Mesothelial cell of epicardium (in vitro differentiated cells): Measurements from ENCODE around the gene DKK1. TPM values are rescaled to one million over a fixed set of nuclear protein-coding genes. Genes with fewer than 3 reads are reported as not detected.

Experiments used
- DNase-seq, 2 experiments: peaks; one replicate each; pipeline ENCODE4 v3.0.0; 2021; ENCODE audit warnings: low spot score in 2 of 2; ENCODE audit not compliant: unreplicated experiment in 2 of 2
- H3K27ac Mint-ChIP-seq: 2 replicates; pipeline ENCODE4 v1.8.0; 2021; ENCODE audit warnings: mixed read lengths
- H3K27me3 Mint-ChIP-seq: 2 replicates; pipeline ENCODE4 v1.8.0; 2021; ENCODE audit warnings: low read depth, mixed read lengths
- H3K36me3 Mint-ChIP-seq: 2 replicates; pipeline ENCODE4 v1.8.0; 2021; ENCODE audit warnings: mixed read lengths
- H3K4me1 Mint-ChIP-seq: 2 replicates; pipeline ENCODE4 v1.8.0; 2021; ENCODE audit warnings: mixed read lengths
- H3K4me3 Mint-ChIP-seq: 2 replicates; pipeline ENCODE4 v1.8.0; 2021; ENCODE audit warnings: mild to moderate bottlenecking, moderate library complexity, mixed read lengths
- H3K9me3 Mint-ChIP-seq: 2 replicates; pipeline ENCODE4 v1.8.0; 2021; ENCODE audit warnings: mixed read lengths
- CTCF ChIP-seq: fragments of 200-600 bp; sonication (generic); IDR thresholded peaks from one replicate; pipeline ENCODE4 v1.5.0; 2021; ENCODE audit warnings: antibody characterized with exemption; ENCODE audit not compliant: unreplicated experiment
- total RNA-seq: library from RNA; stranded (reverse); gene quantifications from 3 replicates; pipeline ENCODE4 v1.2.1, GENCODE V29; 2021

Gene DKK1
- total RNA-seq, 1 donor from 2014 or later: 13.0 TPM

GRCh38 chr10:52331638-52332364 is 17.7 kb downstream of the DKK1 start:
- Mint-ChIP-seq H3K27me3 (no peaks in the 10 kb centered on the region), H3K36me3 (no peaks in the 10 kb centered on the region), H3K27ac (no peak overlapping the region), H3K4me1 (no peaks in the 10 kb centered on the region), H3K4me3 (no peak overlapping the region), H3K9me3 (no peaks in the 10 kb centered on the region)
- no peak for TF ChIP-seq CTCF
- no peak for DNase-seq

GRCh38 chr10:52332815-52333214 is 18.7 kb downstream of the DKK1 start:
- H3K27ac Mint-ChIP-seq: no peak overlapping the region
- no peaks in the 10 kb centered on the region for H3K36me3 Mint-ChIP-seq
- no peak for TF ChIP-seq CTCF
- H3K4me1 Mint-ChIP-seq: no peaks in the 10 kb centered on the region
- no peaks in the 10 kb centered on the region for H3K9me3 Mint-ChIP-seq
- no peak for DNase-seq
- H3K27me3 Mint-ChIP-seq: peaks cover 2% of the 10 kb centered on the region
- H3K4me3 Mint-ChIP-seq: no peak overlapping the region

- no peak for TF ChIP-seq CTCF
- no peak for DNase-seq
- no peaks in the 10 kb centered on the region for H3K4me1 Mint-ChIP-seq
- H3K9me3 Mint-ChIP-seq: no peaks in the 10 kb centered on the region
- no peak overlapping the region for H3K4me3 Mint-ChIP-seq
- H3K27ac Mint-ChIP-seq: no peak overlapping the region
- H3K27me3 Mint-ChIP-seq: peaks cover 9% of the 10 kb centered on the region
- H3K36me3 Mint-ChIP-seq: no peaks in the 10 kb centered on the region
Measured at GRCh38 chr10:52334595-52334994, 20.5 kb downstream of the DKK1 start.

GRCh38 chr10:52335665-52336064 is 21.6 kb downstream of the DKK1 start:
- Mint-ChIP-seq H3K36me3 (no peaks in the 10 kb centered on the region), H3K4me3 (no peak overlapping the region), H3K9me3 (no peaks in the 10 kb centered on the region), H3K27ac (no peak overlapping the region), H3K27me3 (peaks cover 9% of the 10 kb centered on the region), H3K4me1 (no peaks in the 10 kb centered on the region)
- no peak for TF ChIP-seq CTCF
- no peak for DNase-seq

- H3K4me3 Mint-ChIP-seq: no peak overlapping the region
- H3K36me3 Mint-ChIP-seq: no peaks in the 10 kb centered on the region
- no peak for DNase-seq
- H3K27me3 Mint-ChIP-seq: peaks cover 9% of the 10 kb centered on the region
- no peak for TF ChIP-seq CTCF
- H3K4me1 Mint-ChIP-seq: no peaks in the 10 kb centered on the region
- no peak overlapping the region for H3K27ac Mint-ChIP-seq
- H3K9me3 Mint-ChIP-seq: no peaks in the 10 kb centered on the region
Measured at GRCh38 chr10:52337225-52337624, 23.1 kb downstream of the DKK1 start.
